HG02852 (cell line): ENCODE data around the gene CTDSPL.
"Not testable (repeated sequence)": the region's sequence is repeated elsewhere in the genome, so short reads cannot be mapped to it uniquely, and the experiment has no call there.

Experiments
- ATAC-seq: cut with Tn5 transposase; IDR thresholded peaks from one replicate; pipeline ENCODE4 v1.9.1; 2021; ENCODE audit warnings: mild to moderate bottlenecking, moderate library complexity; ENCODE audit not compliant: unreplicated experiment

The CTDSPL gene

GRCh38 chr3:38030126-38031021 lies 168.7 kb downstream of the CTDSPL start:
- no peak for ATAC-seq

GRCh38 chr3:38031022-38031994 lies 169.6 kb downstream of the CTDSPL start:
- no peak for ATAC-seq

GRCh38 chr3:38032328-38032865 lies 170.7 kb downstream of the CTDSPL start:
- no peak for ATAC-seq

- not testable (repeated sequence) for ATAC-seq
These were observed 171.9 kb downstream of the CTDSPL start for GRCh38 chr3:38033586-38033985.
